ENCODE data around the gene SMIM15.

- TF ChIP-seq CTCF (IDR thresholded peaks at IDR 0.05), result no peak
- TF ChIP-seq POLR2A (IDR thresholded peaks at IDR 0.05), result no peak
Measured at GRCh38 chr5:61119066-61119465, 43.2 kb downstream of the SMIM15 start.
